HCT116 (cell line): ENCODE results near the gene OR13C4. TPM values are rescaled to one million over a fixed set of nuclear protein-coding genes. Genes with fewer than 3 reads are reported as not detected.

Experiments used
- ATAC-seq: fragments of 200-7000 bp; cut with Tn5 transposase; 2 replicates; pipeline ENCODE4 v1.9.1; 2020; ENCODE audit warnings: mild to moderate bottlenecking, moderate library complexity
- BruUV-seq: library from RNA; stranded (reverse); fragments of 400-500 nt; replicated peaks from 2 replicates; lab custom pipeline; 2021; lab: Mats Ljungman, UMichigan
- CTCF ChIA-PET: fragments of 300-600 bp; sonication (Branson Sonifier 250); formaldehyde crosslinking; loops from one replicate; lab custom pipeline; 2021; ENCODE audit warnings: antibody characterized with exemption; lab: Charles Lee
- POLR2A ChIA-PET: fragments of 300-600, 350-600 bp; sonication (Branson Sonifier 250); formaldehyde crosslinking; loops from one replicate; lab custom pipeline; 2021; ENCODE audit warnings: antibody characterized with exemption; lab: Charles Lee
- RAD21 ChIA-PET, 2 experiments: fragments of 300-600 bp; sonication (Branson Sonifier 250); formaldehyde crosslinking; loops; one replicate each; lab custom pipeline; 2023; ENCODE audit warnings: low total read pairs in 2 of 2; ENCODE audit not compliant: uncharacterized antibody in 2 of 2, unreplicated experiment in 2 of 2, low non-redundant PET in 1 of 2; lab: Charles Lee
- DNase-seq: peaks from one replicate; pipeline ENCODE4 v3.0.0-alpha.2; 2010; ENCODE audit warnings: low read depth, low spot score
- H2AFZ ChIP-seq: fragments of 200-600 bp; shearing (Covaris generic), sonication (generic); 2 replicates; pipeline ENCODE4 v1.6.1; 2017; ENCODE audit warnings: low read depth, mixed run types, mixed read lengths, antibody characterized with exemption, low read length; ENCODE audit not compliant: poor library complexity, severe bottlenecking
- H3K27ac ChIP-seq: 2 replicates; pipeline ENCODE4 v1.5.1; 2012; ENCODE audit warnings: low read depth, low read length
- H3K27me3 ChIP-seq: fragments of 200-600 bp; sonication (generic); 2 replicates; pipeline ENCODE4 v1.6.1; 2016; ENCODE audit warnings: mixed run types, low read length, mixed read lengths; ENCODE audit not compliant: insufficient read depth
- H3K36me3 ChIP-seq, 2 experiments: fragments of 200-500 bp in 1 of 2; fragments of 200-600 bp in 1 of 2; sonication (Bioruptor generic) in 1 of 2; sonication (generic) in 1 of 2; 2 replicates each; pipeline versions ENCODE4 v1.5.1 to v1.6.1; 2014 to 2016; ENCODE audit warnings: low read length in 2 of 2, inconsistent platforms in 1 of 2, mixed read lengths in 1 of 2, mixed run types in 1 of 2; ENCODE audit not compliant: insufficient read depth in 2 of 2, control insufficient read depth in 1 of 2
- H3K4me1 ChIP-seq, 2 experiments: fragments of 200-600 bp in 1 of 2; sonication (generic) in 1 of 2; 2 replicates each; pipeline versions ENCODE4 v1.5.1 to v1.6.1; 2012 to 2017; ENCODE audit warnings: low read length in 2 of 2, inconsistent platforms in 1 of 2, mild to moderate bottlenecking in 1 of 2, mixed read lengths in 1 of 2, mixed run types in 1 of 2, moderate library complexity in 1 of 2; ENCODE audit not compliant: insufficient read depth in 2 of 2, control insufficient read depth in 1 of 2
- H3K4me2 ChIP-seq: fragments of 200-600 bp; sonication (generic); 2 replicates; pipeline ENCODE4 v1.6.1; 2017; ENCODE audit warnings: mixed run types, low read length, mixed read lengths
- H3K4me3 ChIP-seq, 2 experiments: fragments of 200-600 bp in 1 of 2; sonication (generic) in 1 of 2; replicated peaks in 1 of 2; 2 replicates each; pipeline ENCODE4 v1.5.1; 2011 to 2016; ENCODE audit warnings: low read length in 2 of 2, control low read depth in 1 of 2, low read depth in 1 of 2, mild to moderate bottlenecking in 1 of 2, mixed read lengths in 1 of 2, mixed run types in 1 of 2
- H3K79me2 ChIP-seq: fragments of 200-600 bp; sonication (generic); 2 replicates; pipeline ENCODE4 v1.6.1; 2017; ENCODE audit warnings: mild to moderate bottlenecking, mixed run types, low read length, moderate library complexity, mixed read lengths; ENCODE audit not compliant: insufficient read depth
- H3K9ac ChIP-seq: fragments of 200-600 bp; sonication (generic); 2 replicates; pipeline ENCODE4 v1.6.1; 2016; ENCODE audit warnings: low read length, mixed read lengths
- H3K9me2 ChIP-seq: fragments of 200-600 bp; sonication (generic), shearing (Covaris generic); 2 replicates; pipeline ENCODE4 v1.6.1; 2017; ENCODE audit warnings: mixed run types, mild to moderate bottlenecking, moderate library complexity; ENCODE audit not compliant: insufficient read depth
- H3K9me3 ChIP-seq, 2 experiments: fragments of 200-500 bp in 1 of 2; fragments of 200-600 bp in 1 of 2; sonication (Bioruptor generic) in 1 of 2; sonication (generic) in 1 of 2; 2 replicates each; pipeline ENCODE4 v1.6.1; 2014 to 2017; ENCODE audit warnings: low read length in 2 of 2, mixed read lengths in 2 of 2, inconsistent platforms in 1 of 2, low read depth in 1 of 2, mild to moderate bottlenecking in 1 of 2, mixed run types in 1 of 2, moderate library complexity in 1 of 2; ENCODE audit not compliant: control insufficient read depth in 1 of 2, insufficient read depth in 1 of 2
- H4K20me1 ChIP-seq: fragments of 200-600 bp; sonication (generic), shearing (Covaris generic); 2 replicates; pipeline ENCODE4 v1.6.1; 2017; ENCODE audit warnings: mixed run types, mild to moderate bottlenecking, moderate library complexity; ENCODE audit not compliant: insufficient read depth
- CBX3 ChIP-seq: IDR thresholded peaks from 2 replicates; pipeline ENCODE4 v1.6.1; 2012; ENCODE audit warnings: low read depth
- CEBPB ChIP-seq: IDR thresholded peaks from 2 replicates; pipeline ENCODE4 v1.6.1; 2012; ENCODE audit warnings: low read depth
- EGR1 ChIP-seq: IDR thresholded peaks from 2 replicates; pipeline ENCODE4 v1.6.1; 2012; ENCODE audit warnings: low read depth
- ELF1 ChIP-seq: IDR thresholded peaks from 2 replicates; pipeline ENCODE4 v1.6.1; 2012; ENCODE audit warnings: low read depth, borderline replicate concordance
- EZH2phosphoT487 ChIP-seq: fragments of 200-600 bp; IDR thresholded peaks from 2 replicates; pipeline ENCODE4 v1.6.1; 2018; ENCODE audit warnings: antibody characterized with exemption, borderline replicate concordance
- JUND ChIP-seq: IDR thresholded peaks from 2 replicates; pipeline ENCODE4 v1.6.1; 2012
- RAD21 ChIP-seq: IDR thresholded peaks from 2 replicates; pipeline ENCODE4 v1.6.1; 2012; ENCODE audit warnings: low read depth, mild to moderate bottlenecking
- SIN3A ChIP-seq: IDR thresholded peaks from 2 replicates; pipeline ENCODE4 v1.6.1; 2012; ENCODE audit warnings: low read depth
- SP1 ChIP-seq: IDR thresholded peaks from 2 replicates; pipeline ENCODE4 v1.6.1; 2012; ENCODE audit warnings: low read depth
- SRF ChIP-seq: IDR thresholded peaks from 2 replicates; pipeline ENCODE4 v1.6.1; 2012; ENCODE audit warnings: low read depth
- TCF7L2 ChIP-seq: IDR thresholded peaks from 2 replicates; pipeline ENCODE4 v1.7.0; 2011; ENCODE audit warnings: borderline replicate concordance, inconsistent platforms; ENCODE audit not compliant: insufficient read depth, insufficient read length; ENCODE audit errors: extremely low read depth
- YY1 ChIP-seq: IDR thresholded peaks from 2 replicates; pipeline ENCODE4 v1.6.1; 2011; ENCODE audit warnings: low read length, low read depth, moderate library complexity, mild to moderate bottlenecking; ENCODE audit not compliant: insufficient replicate concordance; ENCODE audit errors: extremely low read depth
- ZFX ChIP-seq: fragments of 450-650 bp; IDR thresholded peaks from 2 replicates; pipeline ENCODE4 v1.6.1; 2017
- ZNF274 ChIP-seq: fragments of 200-500 bp; sonication (Bioruptor generic); IDR thresholded peaks from 2 replicates; pipeline ENCODE4 v1.6.1; 2014; ENCODE audit warnings: mild to moderate bottlenecking, low read depth, low read length, inconsistent platforms
- intact Hi-C: fragments of 100-400 bp; cut with micrococcal nuclease; formaldehyde crosslinking; loops from 2 replicates; pipeline ENCODE4 v1.10.0; 2022
- total RNA-seq: library from RNA; stranded (reverse); gene quantifications from one replicate; pipeline ENCODE4 v1.2.1, GENCODE V29; 2021; ENCODE audit not compliant: unreplicated experiment
- TF ChIP-seq, protein P1 (sequence below): IDR thresholded peaks from 2 replicates; pipeline ENCODE4 v1.6.1; 2012
- TF ChIP-seq, protein P2 (sequence below): IDR thresholded peaks from 2 replicates; pipeline ENCODE4 v1.6.1; 2012; ENCODE audit warnings: low read depth
- TF ChIP-seq, protein P3 (sequence below): IDR thresholded peaks from 2 replicates; pipeline ENCODE4 v1.6.1; 2011; ENCODE audit warnings: mild to moderate bottlenecking, low read length, moderate library complexity; ENCODE audit not compliant: insufficient replicate concordance; ENCODE audit errors: extremely low read depth
- TF ChIP-seq, protein P4 (sequence below): IDR thresholded peaks from 2 replicates; pipeline ENCODE4 v1.6.1; 2012
- TF ChIP-seq, protein P5 (sequence below), 3 experiments: fragments of 200-600 bp in 1 of 3; sonication (generic) in 1 of 3; IDR thresholded peaks in 2 of 3; conservative IDR thresholded peaks in 1 of 3; 2 replicates each; pipeline ENCODE4 v1.5.1; 2012 to 2017; ENCODE audit warnings: low read depth in 2 of 3, low read length in 2 of 3, antibody characterized with exemption in 1 of 3, borderline replicate concordance in 1 of 3, control low read depth in 1 of 3, mild to moderate bottlenecking in 1 of 3, mixed read lengths in 1 of 3, mixed run types in 1 of 3, moderate library complexity in 1 of 3; ENCODE audit not compliant: insufficient read depth in 1 of 3

Gene OR13C4
- total RNA-seq, 1 experiment from 2014 or later = not detected

DNA sequence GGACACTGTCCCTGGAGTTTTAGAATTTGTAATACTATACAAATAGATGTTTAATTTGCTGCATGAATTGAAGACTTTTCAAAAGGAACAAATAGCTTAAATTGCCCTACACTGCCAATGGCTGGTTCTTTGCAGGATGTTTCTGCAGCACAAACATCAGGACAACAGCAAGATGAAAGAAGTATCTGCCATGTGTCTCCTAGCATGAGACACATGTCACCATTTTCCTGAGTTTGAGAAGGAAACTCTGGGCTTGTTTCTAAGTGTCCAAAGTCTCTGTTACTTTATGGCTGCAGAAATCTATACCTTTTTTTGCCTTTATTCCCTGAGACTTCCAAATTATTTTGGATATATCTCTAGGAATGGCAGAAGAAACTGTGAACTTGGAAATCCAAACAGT, 23.6 kb downstream of the OR13C4 start:
- H3K9me2 ChIP-seq = no peaks in the 10 kb centered on the region
- no peak overlapping the region for H3K4me3 ChIP-seq
- ATAC-seq (no peak), DNase-seq (no peak)
- no peaks in the 10 kb centered on the region for H3K36me3 ChIP-seq
- TF ChIP-seq, protein P1, sequence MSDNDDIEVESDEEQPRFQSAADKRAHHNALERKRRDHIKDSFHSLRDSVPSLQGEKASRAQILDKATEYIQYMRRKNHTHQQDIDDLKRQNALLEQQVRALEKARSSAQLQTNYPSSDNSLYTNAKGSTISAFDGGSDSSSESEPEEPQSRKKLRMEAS = no peak
- no peak for TF ChIP-seq TCF7L2
- TF ChIP-seq, protein P2, sequence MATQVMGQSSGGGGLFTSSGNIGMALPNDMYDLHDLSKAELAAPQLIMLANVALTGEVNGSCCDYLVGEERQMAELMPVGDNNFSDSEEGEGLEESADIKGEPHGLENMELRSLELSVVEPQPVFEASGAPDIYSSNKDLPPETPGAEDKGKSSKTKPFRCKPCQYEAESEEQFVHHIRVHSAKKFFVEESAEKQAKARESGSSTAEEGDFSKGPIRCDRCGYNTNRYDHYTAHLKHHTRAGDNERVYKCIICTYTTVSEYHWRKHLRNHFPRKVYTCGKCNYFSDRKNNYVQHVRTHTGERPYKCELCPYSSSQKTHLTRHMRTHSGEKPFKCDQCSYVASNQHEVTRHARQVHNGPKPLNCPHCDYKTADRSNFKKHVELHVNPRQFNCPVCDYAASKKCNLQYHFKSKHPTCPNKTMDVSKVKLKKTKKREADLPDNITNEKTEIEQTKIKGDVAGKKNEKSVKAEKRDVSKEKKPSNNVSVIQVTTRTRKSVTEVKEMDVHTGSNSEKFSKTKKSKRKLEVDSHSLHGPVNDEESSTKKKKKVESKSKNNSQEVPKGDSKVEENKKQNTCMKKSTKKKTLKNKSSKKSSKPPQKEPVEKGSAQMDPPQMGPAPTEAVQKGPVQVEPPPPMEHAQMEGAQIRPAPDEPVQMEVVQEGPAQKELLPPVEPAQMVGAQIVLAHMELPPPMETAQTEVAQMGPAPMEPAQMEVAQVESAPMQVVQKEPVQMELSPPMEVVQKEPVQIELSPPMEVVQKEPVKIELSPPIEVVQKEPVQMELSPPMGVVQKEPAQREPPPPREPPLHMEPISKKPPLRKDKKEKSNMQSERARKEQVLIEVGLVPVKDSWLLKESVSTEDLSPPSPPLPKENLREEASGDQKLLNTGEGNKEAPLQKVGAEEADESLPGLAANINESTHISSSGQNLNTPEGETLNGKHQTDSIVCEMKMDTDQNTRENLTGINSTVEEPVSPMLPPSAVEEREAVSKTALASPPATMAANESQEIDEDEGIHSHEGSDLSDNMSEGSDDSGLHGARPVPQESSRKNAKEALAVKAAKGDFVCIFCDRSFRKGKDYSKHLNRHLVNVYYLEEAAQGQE = no peak
- TF ChIP-seq CEBPB = no peak
- no peak for TF ChIP-seq SP1
- no peak for TF ChIP-seq EGR1
- TF ChIP-seq ELF1 = no peak
- no peak for TF ChIP-seq CBX3
- TF ChIP-seq YY1 = no peak
- no peak for TF ChIP-seq SIN3A
- TF ChIP-seq ZFX = no peak
- TF ChIP-seq SRF = no peak
- TF ChIP-seq JUND = no peak
- TF ChIP-seq, protein P3, sequence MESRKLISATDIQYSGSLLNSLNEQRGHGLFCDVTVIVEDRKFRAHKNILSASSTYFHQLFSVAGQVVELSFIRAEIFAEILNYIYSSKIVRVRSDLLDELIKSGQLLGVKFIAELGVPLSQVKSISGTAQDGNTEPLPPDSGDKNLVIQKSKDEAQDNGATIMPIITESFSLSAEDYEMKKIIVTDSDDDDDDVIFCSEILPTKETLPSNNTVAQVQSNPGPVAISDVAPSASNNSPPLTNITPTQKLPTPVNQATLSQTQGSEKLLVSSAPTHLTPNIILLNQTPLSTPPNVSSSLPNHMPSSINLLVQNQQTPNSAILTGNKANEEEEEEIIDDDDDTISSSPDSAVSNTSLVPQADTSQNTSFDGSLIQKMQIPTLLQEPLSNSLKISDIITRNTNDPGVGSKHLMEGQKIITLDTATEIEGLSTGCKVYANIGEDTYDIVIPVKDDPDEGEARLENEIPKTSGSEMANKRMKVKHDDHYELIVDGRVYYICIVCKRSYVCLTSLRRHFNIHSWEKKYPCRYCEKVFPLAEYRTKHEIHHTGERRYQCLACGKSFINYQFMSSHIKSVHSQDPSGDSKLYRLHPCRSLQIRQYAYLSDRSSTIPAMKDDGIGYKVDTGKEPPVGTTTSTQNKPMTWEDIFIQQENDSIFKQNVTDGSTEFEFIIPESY = no peak
- no peak for TF ChIP-seq RAD21
- TF ChIP-seq, protein P4, sequence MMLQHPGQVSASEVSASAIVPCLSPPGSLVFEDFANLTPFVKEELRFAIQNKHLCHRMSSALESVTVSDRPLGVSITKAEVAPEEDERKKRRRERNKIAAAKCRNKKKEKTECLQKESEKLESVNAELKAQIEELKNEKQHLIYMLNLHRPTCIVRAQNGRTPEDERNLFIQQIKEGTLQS = no peak
- TF ChIP-seq, protein P5, sequence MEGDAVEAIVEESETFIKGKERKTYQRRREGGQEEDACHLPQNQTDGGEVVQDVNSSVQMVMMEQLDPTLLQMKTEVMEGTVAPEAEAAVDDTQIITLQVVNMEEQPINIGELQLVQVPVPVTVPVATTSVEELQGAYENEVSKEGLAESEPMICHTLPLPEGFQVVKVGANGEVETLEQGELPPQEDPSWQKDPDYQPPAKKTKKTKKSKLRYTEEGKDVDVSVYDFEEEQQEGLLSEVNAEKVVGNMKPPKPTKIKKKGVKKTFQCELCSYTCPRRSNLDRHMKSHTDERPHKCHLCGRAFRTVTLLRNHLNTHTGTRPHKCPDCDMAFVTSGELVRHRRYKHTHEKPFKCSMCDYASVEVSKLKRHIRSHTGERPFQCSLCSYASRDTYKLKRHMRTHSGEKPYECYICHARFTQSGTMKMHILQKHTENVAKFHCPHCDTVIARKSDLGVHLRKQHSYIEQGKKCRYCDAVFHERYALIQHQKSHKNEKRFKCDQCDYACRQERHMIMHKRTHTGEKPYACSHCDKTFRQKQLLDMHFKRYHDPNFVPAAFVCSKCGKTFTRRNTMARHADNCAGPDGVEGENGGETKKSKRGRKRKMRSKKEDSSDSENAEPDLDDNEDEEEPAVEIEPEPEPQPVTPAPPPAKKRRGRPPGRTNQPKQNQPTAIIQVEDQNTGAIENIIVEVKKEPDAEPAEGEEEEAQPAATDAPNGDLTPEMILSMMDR (IDR thresholded peaks at IDR 0.05 in 2 of 3, conservative IDR thresholded peaks at IDR 0.05 in 1 of 3; ENCODE audit: borderline replicate concordance in 1 of 3, insufficient read depth in 1 of 3, low read depth in 2 of 3, low read length in 2 of 3) = no peak
- TF ChIP-seq ZNF274 = no peak
- no peak for TF ChIP-seq EZH2phosphoT487
- CTCF ChIA-PET = no interaction called here
- H3K79me2 ChIP-seq = no peaks in the 10 kb centered on the region
- H3K4me2 ChIP-seq = no peak overlapping the region
- RAD21 ChIA-PET = no interaction called here
- intact Hi-C loops = no loop called here
- no peaks in the 10 kb centered on the region for H3K9me3 ChIP-seq
- no peak overlapping the region for H2AFZ ChIP-seq
- POLR2A ChIA-PET = no interaction called here
- no peaks in the 10 kb centered on the region for H3K4me1 ChIP-seq
- H4K20me1 ChIP-seq = no peaks in the 10 kb centered on the region
- no peak overlapping the region for H3K9ac ChIP-seq
- no TSS peak for BruUV-seq
- H3K27me3 ChIP-seq = no peaks in the 10 kb centered on the region
- H3K27ac ChIP-seq = no peak overlapping the region
